GM19452 (cell line): ENCODE measurements around the gene SETBP1.
A peak's percentile ranks its signal among the peaks of the same experiment; 100 is the strongest.

Experiments used
- ATAC-seq: cut with Tn5 transposase; IDR thresholded peaks from one replicate; pipeline ENCODE4 v1.9.1; 2021; ENCODE audit not compliant: unreplicated experiment

SETBP1 gene

DNA sequence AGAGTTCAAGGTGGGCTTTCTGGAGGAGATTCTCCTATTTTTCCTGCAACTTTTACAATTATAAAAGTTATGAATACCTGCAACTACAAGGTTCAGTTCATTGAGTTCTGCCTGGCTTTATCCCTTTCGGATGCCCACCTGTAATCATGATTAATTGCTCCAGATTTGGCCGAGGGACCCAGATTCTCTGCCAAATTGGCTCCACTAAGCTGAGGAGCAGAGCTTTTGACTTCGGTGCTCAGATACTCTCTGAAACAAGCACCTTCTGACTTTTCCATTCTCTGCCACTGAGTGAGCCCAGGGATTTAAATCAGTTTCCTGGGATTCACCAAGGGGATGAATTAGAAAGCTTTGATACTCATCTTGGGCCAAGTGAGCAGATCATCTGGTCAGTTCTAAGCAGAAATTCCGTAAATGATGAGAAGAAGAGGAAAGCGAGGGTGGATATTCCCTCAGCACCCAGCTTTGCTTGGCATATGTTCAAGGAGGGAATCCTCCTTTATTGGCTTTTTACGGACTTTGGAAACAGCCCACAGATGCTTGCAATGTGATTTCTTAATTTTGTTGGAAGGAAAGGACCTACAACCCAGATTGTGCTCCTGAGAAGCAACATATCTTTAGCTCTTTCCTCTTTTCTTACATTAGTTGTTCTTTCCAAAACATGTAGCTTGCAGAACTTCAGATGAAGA, 179.2 kb downstream of the SETBP1 start:
- ATAC-seq = no peak

DNA sequence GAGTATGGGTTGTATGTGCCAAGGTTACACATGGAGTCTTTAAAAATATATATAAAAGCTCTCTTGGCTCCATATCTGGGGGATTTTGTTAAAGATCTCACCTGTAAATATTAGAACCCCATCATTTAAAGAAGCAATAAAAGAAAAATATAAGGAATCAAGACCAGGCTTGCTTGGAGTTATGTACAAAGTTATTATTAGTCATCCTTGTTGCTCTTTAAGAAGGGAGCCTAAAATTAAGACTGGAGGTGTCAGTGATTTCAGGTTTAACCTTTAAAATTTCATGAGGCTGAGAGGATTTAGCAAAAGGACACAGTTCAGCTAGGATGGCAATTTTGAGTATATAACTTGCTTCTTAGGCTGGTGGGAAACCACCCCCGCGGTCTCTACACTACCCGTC, 181.4 kb downstream of the SETBP1 start:
- no peak for ATAC-seq

DNA sequence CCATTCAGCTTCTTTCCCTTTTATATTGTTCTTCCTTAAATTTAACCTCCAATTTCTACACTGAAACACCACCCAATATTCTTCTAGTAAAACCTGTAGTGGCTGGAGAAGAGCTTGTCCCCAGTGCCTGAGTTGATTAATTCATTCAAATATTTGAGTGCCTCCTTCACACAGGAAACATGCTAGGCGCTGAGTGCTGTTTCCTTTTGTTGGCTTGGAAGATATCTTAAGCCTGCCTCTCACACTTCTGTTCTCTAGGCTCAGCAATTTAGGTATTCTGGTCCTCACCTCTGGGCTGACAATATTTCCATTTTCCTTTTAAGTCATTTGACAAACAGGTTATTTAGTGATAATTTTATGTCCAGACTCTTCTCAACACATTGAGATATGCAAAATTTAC, 185.4 kb downstream of the SETBP1 start:
- ATAC-seq = no peak

DNA sequence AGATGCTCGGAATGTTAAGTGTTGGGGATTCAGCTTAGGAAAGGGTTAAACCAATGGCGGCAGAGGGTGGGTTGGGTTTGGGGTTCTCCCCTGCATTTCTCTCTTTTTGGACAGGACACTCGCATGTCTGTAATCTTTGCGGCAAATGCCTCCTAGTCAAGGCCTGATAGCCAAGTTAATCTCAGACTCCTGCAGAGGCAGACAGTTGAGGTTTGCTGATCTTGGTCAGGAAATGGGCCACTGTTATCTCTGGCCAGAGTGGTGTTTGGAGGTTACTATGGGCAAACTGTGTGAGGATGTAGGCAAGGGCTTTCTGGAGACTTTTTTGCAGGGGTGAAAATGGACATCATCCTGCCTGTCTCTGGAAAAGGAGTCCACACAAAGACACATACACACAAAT, 188.8 kb downstream of the SETBP1 start:
- ATAC-seq = no peak

DNA sequence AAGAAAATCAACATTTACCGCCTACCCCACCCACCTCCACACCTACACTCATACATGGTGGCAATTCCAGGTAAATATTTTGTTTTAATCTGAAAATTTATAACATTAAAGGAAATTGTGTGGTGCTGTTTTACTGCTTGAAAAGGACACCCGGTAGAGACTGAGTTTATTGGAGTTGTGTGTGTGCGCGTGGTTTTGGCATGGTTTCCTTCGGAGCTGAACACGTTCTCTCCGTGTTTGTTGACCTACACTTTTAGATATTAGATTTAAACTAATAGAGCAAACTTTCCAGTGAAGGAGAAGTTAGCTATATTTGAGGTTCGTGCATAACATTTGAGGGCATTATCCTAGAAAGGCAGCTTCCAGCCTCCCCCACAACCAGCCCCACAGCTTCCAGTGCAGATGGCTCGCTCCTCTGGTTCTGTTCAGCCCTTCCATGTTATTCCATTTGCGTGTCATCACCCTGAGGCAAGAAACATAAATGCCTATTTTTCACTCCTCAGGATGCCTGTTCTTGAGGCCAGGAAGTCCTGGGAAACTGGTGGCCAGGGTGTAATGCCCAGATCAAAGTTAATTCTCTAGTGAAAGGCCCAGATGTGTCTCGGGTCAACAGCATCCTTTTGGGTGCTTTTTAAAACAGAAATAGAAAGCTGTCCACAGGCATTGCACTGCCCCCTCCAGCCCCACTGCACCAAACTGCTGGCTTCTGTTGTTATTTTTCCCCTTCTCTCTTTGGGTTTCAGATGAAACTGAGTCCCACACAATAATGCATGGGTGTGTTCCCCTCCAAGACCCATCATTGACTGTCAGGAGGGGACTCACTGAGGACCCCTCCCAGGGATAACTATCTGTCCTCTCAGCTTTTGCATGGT, 190.2 kb downstream of the SETBP1 start:
- peak; percentile 37 for ATAC-seq

DNA sequence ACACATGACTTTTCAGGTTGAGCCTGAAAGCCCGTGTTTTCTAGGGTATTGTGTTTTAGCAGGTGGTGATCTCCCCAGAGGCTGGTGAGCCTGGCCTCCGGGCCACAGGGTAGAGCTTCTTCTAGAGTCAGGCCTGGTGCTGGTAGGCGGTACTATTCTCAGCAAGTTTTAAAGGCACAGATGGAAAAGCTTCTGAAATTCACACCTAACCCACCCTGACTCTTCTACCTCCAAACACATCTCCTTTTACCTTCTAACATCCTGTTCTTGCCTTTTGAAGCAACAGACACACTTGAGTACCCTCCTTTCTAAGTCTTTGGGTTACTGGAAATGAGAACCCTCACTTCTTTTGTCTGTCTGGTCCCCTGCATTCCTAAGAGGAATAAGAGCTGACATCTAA, 191.1 kb downstream of the SETBP1 start:
- peak; percentile 79 for ATAC-seq

DNA sequence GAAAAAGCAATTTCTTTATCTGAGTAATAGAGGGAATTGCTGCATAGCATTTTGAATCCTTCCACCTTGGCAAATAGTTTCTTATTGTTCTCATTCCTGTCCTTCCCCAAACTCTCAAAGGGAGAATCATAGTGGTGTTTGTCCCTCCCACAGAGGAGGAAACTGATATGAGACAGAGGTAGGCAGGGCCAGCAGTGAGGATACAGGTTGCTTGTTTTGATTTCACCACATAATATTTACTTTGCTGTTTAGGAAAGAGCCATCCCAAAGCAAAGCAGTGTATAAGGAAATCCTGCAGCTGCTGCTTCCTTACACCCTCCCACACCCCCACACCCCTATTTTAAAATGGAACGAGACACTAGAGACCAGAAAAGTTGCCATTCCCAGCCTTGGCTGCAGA, 195.3 kb downstream of the SETBP1 start:
- no peak for ATAC-seq

DNA sequence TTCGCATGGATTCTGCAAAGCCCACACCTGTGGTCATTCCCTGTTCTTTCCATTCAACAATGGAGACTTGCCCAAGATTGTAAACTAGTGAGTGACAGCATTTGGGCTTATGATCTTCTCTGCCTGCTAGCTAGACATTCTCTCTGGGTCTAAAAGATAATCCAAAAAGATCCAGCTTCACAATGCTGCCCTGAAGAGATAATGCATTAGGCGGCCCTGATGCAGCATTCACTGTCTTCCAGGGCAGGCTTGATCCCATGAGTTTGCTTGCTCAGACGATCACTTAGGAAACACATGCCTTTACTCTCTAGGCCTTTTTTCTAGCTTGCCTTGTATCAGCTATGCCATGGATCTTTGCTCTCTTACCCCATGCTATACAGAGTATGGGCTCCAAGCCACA, 196.1 kb downstream of the SETBP1 start:
- ATAC-seq = no peak

DNA sequence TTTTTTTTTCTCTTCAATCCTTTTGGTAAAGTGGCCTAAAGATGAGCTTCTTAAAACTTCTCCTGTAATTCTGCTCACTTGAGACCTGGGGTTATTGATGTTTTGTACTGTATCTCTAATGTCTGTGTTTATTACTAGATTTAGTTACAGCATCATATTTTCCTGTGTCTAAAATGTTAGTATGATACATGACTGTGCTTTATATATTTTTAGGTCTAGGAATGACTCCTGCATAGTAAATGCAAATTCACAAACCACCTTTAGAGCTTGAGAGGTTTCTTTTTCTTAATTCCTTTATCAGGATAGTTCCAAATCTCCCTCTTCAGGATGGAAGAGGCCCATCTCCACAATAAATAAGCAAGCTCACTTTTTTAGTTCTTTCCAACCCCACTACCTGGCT, 197.6 kb downstream of the SETBP1 start:
- no peak for ATAC-seq

DNA sequence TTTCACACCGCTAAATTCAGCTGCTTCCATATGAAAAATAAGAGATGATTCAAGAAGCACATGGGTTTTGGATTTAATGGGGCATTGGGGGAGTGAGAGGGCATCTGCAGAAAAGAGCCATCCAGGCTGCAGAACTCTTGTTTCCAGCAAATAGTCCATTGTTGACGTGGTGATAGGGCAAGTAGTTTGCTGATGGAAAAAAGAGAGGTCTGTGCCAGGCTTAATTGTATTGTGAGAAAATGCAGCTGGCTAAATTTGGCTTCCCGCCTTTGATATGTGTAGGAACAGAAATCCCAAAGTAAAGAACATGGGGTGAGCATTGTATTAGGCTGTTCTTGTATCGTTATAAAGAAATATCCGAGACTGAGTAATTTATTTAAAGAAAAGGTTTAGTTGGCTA, 199.5 kb downstream of the SETBP1 start:
- ATAC-seq = no peak

DNA sequence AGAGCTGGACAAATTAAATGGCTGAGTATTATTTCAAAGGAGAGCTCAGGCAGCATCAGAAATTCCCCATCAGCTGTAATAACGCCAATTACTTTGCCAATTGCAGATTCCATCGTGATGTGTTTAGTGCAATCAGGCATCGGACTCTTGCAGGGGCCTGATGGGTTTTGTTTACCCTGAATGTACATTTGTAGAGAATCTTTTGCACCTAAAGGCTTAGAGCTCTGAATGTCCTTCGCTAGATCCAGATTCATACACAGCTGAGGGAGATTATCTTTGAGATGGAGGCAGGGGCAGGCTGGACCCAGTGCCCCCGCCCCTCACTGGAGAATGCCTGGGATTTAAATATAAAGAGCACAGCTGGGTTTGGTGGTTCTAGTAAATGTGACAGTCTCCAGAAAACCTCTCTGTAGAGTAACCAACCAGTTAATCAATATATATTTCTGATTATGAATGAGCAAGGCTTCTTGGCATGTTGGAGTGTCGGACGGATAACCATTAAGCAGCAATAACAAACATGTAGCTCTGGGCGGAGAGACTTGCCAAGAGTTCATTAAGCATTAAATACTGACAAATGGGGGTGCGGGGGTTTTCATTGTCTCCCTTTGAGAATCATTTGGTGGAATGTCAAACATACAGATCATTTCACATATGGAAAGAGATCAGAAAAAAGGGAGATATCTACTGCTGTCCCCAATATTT, 200.9 kb downstream of the SETBP1 start:
- no peak for ATAC-seq

DNA sequence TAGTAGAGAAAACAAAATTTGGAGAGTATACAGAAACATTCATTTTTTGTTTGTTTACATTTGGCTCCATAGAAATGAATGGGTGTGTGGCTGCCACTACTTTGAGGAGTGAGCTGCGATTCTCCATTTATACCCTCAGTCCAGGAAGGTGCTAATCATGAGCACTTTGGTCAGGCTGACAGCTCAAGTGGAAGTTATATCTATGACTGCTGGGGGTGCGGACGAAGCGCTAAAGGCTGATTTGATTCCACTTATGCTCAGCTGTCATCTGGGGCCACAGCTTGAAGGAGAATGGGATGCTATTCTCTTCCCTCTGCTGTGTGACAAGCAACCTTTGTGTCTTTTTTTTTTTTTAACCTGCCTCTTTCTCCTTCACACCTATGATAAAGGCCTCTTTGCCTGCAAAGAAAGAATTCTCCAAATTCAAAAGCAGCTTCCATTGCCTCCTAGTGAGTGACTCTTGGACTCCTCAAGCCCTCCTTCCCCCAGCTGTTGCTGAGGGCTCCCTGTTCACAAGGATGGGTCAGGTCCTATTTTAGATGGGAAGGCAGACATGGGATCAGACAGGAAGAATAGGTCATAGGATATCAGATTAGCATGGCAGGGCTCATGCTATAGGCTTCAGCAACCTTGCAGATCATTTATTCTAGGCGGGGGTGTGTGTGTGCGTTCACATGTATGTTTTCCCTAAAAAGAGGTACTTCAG, 201.6 kb downstream of the SETBP1 start:
- ATAC-seq = no peak

DNA sequence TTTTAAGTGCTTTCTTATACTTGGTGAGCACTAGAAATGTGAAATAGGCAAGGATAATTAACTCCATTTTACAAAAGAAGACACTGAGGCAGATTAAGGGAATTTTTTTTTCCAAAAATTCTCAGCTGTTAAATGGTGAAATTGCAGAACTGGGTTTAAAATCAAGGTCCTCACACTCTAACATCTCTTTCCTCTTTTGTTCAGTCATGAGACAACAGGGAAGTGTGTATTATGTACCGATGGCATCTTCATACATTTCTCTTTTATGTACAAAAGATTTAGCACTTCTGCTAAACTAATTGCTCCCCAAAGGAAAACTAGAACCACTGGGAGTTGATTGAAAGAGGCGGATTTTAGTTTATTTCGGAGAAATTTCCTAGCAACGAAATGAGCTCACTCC, 203.0 kb downstream of the SETBP1 start:
- ATAC-seq = no peak

DNA sequence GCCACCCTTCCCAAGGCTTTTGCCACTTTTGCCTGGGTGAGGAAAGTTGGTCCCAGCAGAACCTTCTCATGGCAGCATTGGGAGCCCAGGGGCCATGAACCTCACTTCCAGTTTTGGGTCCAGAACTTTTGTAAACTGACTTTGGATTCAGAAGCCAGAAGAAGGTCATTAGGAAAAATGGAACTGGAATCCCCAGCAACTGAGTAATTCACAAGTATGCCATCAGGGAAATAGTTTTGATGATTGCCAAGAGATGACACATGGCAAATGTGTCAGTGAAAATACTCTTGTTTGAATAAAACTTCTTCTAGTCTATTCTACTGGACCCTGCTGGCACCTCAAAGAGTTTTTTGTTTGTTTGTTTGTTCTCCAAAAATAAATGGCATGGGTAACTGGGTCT, 203.7 kb downstream of the SETBP1 start:
- ATAC-seq = no peak

DNA sequence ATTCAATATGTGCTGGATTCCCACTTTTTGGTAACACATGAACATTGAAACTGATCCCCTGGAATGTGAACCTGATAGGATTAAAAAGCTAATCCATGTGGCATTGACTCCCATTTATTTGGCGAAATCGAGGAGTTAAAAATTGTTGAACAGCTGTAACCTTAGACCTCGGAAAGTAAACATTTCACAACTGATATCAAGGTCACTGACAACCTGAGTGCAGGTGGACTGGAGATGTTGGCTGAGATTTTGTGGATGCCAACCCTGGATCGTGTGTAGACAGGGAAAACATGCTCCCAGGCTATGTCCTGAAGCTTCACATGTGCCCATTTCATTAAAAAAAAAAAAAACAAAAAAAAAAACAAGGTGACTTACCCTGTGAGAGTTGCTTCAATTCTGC, 204.8 kb downstream of the SETBP1 start:
- no peak for ATAC-seq

DNA sequence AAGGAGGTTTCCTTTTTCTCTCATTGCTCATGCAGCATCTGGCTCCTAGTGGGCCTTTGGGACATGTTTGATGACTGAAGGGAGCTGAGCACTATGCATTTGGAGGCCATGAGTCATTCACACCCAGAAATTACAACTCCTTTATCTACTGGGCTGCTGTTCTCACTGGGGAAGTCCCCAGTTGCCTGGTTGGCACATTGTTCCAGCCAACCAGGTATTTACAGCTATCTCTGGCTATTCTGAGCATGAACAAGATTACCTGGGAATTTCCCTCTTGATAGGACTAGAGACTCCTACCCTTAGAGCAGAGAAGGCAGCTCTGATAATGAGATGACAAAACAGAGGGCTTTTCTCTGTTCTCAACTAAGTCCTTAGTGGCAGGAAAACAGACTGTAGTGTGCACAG, 206.5 kb downstream of the SETBP1 start:
- ATAC-seq = peak; percentile 92

DNA sequence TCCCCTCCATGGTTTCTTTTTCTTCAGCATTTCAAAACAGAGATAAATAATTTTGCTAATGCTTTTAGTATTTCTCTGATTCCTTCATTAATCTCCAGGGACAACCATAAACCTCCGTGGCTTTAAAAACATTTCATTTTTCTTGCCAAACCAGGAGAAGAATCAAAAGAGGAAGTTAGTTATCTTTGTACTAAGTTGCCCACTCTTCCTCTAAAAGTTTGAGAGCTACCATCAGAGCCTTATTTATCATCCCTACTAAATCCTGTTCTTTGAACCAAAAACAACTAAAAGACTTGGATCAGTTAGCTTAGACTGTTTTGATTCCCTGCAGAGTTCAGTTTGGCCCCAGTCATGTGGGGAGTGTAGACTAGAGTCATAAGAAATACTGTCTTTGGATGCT, 208.4 kb downstream of the SETBP1 start:
- no peak for ATAC-seq

DNA sequence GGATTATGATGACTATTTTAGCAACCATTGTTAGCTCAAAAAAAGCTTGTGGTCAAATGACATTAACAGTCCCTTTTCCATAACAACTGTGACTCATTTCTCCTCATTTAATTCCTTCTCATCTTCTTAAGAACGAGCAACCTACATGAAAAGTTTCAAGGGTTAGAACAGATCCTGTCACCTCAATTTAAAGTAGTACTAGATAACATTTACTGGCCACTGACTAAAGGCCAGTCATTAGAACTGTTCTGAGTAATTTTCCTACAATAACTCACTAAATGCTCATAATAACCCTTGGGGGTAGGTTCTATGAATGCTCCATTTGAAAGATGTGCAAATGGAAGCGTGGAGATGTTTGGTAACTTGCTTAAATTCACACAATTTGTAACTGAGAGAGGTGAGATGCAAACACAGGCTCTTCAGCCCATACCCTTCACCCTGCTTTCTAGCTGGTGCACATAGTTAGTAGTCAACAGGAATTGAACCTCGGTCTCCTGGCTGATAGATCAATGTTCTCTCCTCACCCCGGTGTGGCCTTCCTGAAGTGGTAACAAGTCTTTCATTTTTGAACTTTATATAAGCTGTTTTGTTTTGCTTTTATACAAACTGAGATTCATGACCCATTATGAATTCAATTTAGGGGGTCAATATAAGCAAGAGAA, 212.5 kb downstream of the SETBP1 start:
- ATAC-seq = no peak

DNA sequence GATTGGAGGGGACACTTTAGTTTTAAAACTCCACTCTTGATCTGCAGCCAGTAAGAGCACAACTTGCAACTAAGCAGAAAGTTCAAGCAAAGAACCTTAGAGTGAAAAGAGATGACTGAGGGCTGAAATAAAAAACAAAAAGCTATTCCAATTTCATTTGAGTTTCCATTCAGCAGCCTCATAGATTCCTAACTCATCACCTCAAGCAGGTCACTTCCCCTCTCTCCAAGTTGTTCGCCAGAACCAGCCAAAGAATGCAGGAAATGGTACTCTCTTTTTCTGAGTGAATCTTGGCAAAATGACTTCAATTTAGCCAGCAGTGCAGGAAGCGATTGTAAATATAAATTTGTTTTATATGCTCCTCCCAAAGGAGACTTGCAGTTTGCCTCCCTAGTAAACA, 213.3 kb downstream of the SETBP1 start:
- no peak for ATAC-seq

DNA sequence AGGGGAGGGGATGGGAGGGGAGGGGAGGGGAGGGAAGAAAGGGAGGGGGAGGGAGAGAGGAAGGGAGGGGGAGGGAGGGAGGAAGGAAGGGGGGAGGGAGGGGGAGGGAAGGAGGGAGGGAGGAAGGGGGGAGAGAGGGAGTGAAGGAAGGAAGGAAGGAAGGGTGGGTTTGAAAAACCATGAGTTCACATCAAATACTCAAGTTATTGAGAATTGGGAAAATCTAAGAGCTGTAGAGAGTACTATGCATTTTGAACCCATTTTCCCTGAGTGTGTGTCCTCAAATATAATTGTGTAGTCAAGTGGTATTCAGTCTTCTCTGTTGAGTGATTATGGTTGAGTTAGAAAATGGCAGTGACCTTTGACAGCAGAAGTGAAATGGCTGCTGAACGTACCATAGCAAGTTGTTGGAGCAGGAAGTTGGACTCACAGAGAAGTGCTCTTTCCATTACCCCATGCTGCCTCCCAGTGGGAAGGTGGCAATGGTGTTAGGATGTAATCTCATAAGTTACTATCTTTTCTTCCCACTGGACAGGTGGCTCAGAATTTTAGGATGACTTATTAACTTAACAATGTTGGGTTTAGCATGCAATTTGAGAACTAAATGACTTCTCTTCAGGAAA, 214.6 kb downstream of the SETBP1 start:
- ATAC-seq = peak; percentile 63
